ENCODE results near the gene ZNF784.

The ZNF784 gene

DNA sequence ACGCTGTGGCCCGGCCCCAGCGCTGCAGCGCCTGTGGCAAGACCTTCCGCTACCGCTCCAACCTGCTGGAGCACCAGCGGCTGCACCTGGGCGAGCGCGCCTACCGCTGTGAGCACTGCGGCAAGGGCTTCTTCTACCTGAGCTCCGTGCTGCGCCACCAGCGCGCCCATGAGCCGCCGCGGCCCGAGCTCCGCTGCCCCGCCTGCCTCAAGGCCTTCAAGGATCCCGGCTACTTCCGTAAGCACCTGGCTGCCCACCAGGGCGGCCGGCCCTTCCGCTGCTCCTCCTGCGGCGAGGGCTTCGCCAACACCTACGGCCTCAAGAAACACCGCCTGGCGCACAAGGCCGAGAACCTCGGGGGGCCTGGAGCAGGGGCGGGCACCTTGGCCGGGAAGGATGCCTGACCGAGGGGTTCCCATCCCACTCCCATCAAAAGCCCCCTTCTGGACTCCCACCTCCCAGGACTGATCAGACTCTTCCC, 7.9 kb downstream of the ZNF784 start:
- WGBS (ENCODE audit: insufficient coverage) = 96% methylated on average over 31 of the region's 38 CpGs

DNA sequence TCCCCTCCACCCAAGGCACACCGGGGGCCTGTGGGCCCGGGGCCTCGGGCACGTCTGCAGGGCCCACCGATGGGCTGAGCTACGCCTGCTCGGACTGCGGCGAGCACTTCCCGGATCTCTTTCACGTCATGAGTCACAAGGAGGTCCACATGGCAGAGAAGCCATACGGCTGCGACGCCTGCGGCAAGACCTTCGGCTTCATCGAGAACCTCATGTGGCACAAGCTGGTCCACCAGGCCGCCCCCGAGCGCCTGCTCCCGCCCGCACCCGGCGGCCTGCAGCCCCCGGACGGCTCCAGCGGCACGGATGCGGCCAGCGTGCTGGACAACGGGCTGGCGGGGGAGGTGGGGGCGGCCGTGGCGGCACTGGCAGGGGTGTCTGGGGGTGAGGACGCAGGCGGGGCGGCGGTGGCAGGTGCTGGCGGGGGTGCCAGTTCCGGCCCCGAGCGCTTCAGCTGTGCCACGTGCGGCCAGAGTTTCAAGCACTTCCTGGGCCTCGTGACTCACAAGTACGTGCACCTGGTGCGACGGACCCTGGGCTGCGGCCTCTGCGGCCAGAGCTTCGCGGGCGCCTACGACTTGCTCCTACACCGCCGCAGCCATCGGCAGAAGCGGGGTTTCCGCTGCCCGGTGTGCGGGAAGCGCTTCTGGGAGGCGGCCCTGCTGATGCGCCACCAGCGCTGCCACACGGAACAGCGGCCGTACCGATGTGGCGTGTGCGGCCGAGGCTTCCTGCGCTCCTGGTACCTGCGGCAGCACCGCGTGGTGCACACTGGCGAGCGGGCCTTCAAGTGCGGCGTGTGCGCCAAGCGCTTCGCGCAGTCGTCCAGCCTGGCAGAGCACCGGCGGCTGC, 8.6 kb downstream of the ZNF784 start:
- Histone ChIP-seq H3K27ac (ENCODE audit: insufficient read depth in 1 of 2, low read depth in 1 of 2, low read length in 2 of 2, poor library complexity in 1 of 2, severe bottlenecking in 2 of 2) (no peak overlapping the region), H3K36me3 (ENCODE audit: control insufficient read depth in 4 of 4, insufficient read depth in 4 of 4, low read length in 3 of 4) (peaks cover 2 to 47% (median 28%) of the 10 kb centered on the region in 4 experiments), H3K4me3 (ENCODE audit: control insufficient read depth in 1 of 7, extremely low read depth in 1 of 7, insufficient read depth in 4 of 7, low read depth in 2 of 7, low read length in 6 of 7) (no peak overlapping the region), H3K27me3 (replicated peaks in 2 of 5; ENCODE audit: control insufficient read depth in 4 of 5, insufficient read depth in 5 of 5, low read length in 4 of 5) (no peaks in the 10 kb centered on the region), H3K4me1 (ENCODE audit: control extremely low read depth in 1 of 4, control insufficient read depth in 4 of 4, insufficient read depth in 4 of 4, low read length in 3 of 4) (peaks cover 4 to 13% (median 8%) of the 10 kb centered on the region in 4 experiments), H3K9me3 (ENCODE audit: control extremely low read depth in 1 of 5, control insufficient read depth in 4 of 5, insufficient read depth in 2 of 5, low read depth in 1 of 5, low read length in 4 of 5) (no peaks in the 10 kb centered on the region)
- CTCF ChIA-PET = no interaction called here
- WGBS (ENCODE audit: insufficient coverage) = 98% methylated on average over 80 of the region's 88 CpGs
- no peak for DNase-seq
- POLR2A ChIA-PET = no interaction called here

More for the DNA sequence above, 7.9 kb downstream of the ZNF784 start:
- POLR2A ChIA-PET = no interaction called here
- no peak for DNase-seq
- H3K4me1 ChIP-seq (ENCODE audit: control extremely low read depth in 1 of 4, control insufficient read depth in 4 of 4, insufficient read depth in 4 of 4, low read length in 3 of 4) = peaks cover 4 to 19% (median 14%) of the 10 kb centered on the region in 4 experiments
- no peaks in the 10 kb centered on the region for H3K9me3 ChIP-seq (ENCODE audit: control extremely low read depth in 1 of 5, control insufficient read depth in 4 of 5, insufficient read depth in 2 of 5, low read depth in 1 of 5, low read length in 4 of 5)
- H3K27me3 ChIP-seq (replicated peaks in 2 of 5; ENCODE audit: control insufficient read depth in 4 of 5, insufficient read depth in 5 of 5, low read length in 4 of 5) = no peaks in the 10 kb centered on the region
- H3K36me3 ChIP-seq (ENCODE audit: control insufficient read depth in 4 of 4, insufficient read depth in 4 of 4, low read length in 3 of 4) = peaks cover 2 to 48% (median 31%) of the 10 kb centered on the region in 4 experiments
- no peak overlapping the region for H3K4me3 ChIP-seq (ENCODE audit: control insufficient read depth in 1 of 7, extremely low read depth in 1 of 7, insufficient read depth in 4 of 7, low read depth in 2 of 7, low read length in 6 of 7)
- H3K27ac ChIP-seq (ENCODE audit: insufficient read depth in 1 of 2, low read depth in 1 of 2, low read length in 2 of 2, poor library complexity in 1 of 2, severe bottlenecking in 2 of 2) = no peak overlapping the region
- CTCF ChIA-PET = interaction anchor here (5.6 kb wide), 1 partner anchor 11 kb away, joined by 32 read pairs; the partner anchor contains the start of gene ZNF865

- no peak for DNase-seq
- Histone ChIP-seq H3K4me3 (ENCODE audit: control insufficient read depth in 1 of 7, extremely low read depth in 1 of 7, insufficient read depth in 4 of 7, low read depth in 2 of 7, low read length in 6 of 7) (no peak overlapping the region), H3K27ac (ENCODE audit: insufficient read depth in 1 of 2, low read depth in 1 of 2, low read length in 2 of 2, poor library complexity in 1 of 2, severe bottlenecking in 2 of 2) (no peak overlapping the region), H3K27me3 (replicated peaks in 2 of 5; ENCODE audit: control insufficient read depth in 4 of 5, insufficient read depth in 5 of 5, low read length in 4 of 5) (no peaks in the 10 kb centered on the region), H3K36me3 (ENCODE audit: control insufficient read depth in 4 of 4, insufficient read depth in 4 of 4, low read length in 3 of 4) (peaks cover 2 to 50% (median 29%) of the 10 kb centered on the region in 4 experiments), H3K9me3 (ENCODE audit: control extremely low read depth in 1 of 5, control insufficient read depth in 4 of 5, insufficient read depth in 2 of 5, low read depth in 1 of 5, low read length in 4 of 5) (peaks cover 0 to 1% (median 0%) of the 10 kb centered on the region in 5 experiments), H3K4me1 (ENCODE audit: control extremely low read depth in 1 of 4, control insufficient read depth in 4 of 4, insufficient read depth in 4 of 4, low read length in 3 of 4) (peaks cover 0 to 4% (median 2%) of the 10 kb centered on the region in 4 experiments)
- ChIA-PET CTCF (no interaction called here), POLR2A (no interaction called here)
- 98% methylated on average over 71 of the region's 98 CpGs for WGBS (ENCODE audit: insufficient coverage)
Observed at GRCh38 chr19:55614711-55615542, 9.4 kb downstream of the ZNF784 start.

GRCh38 chr19:55613930-55614710, 10.2 kb downstream of the ZNF784 start:
- DNase-seq = no peak
- Histone ChIP-seq H3K4me3 (ENCODE audit: control insufficient read depth in 1 of 7, extremely low read depth in 1 of 7, insufficient read depth in 4 of 7, low read depth in 2 of 7, low read length in 6 of 7) (no peak overlapping the region), H3K36me3 (ENCODE audit: control insufficient read depth in 4 of 4, insufficient read depth in 4 of 4, low read length in 3 of 4) (peaks cover 2 to 58% (median 33%) of the 10 kb centered on the region in 4 experiments), H3K27ac (ENCODE audit: insufficient read depth in 1 of 2, low read depth in 1 of 2, low read length in 2 of 2, poor library complexity in 1 of 2, severe bottlenecking in 2 of 2) (no peak overlapping the region), H3K27me3 (replicated peaks in 2 of 5; ENCODE audit: control insufficient read depth in 4 of 5, insufficient read depth in 5 of 5, low read length in 4 of 5) (no peaks in the 10 kb centered on the region), H3K4me1 (ENCODE audit: control extremely low read depth in 1 of 4, control insufficient read depth in 4 of 4, insufficient read depth in 4 of 4, low read length in 3 of 4) (no peaks in the 10 kb centered on the region), H3K9me3 (ENCODE audit: control extremely low read depth in 1 of 5, control insufficient read depth in 4 of 5, insufficient read depth in 2 of 5, low read depth in 1 of 5, low read length in 4 of 5) (peaks cover 0 to 3% (median 0%) of the 10 kb centered on the region in 5 experiments)
- WGBS (ENCODE audit: insufficient coverage) = 97% methylated on average over 53 of the region's 75 CpGs
- ChIA-PET POLR2A (no interaction called here), CTCF (no interaction called here)

DNA sequence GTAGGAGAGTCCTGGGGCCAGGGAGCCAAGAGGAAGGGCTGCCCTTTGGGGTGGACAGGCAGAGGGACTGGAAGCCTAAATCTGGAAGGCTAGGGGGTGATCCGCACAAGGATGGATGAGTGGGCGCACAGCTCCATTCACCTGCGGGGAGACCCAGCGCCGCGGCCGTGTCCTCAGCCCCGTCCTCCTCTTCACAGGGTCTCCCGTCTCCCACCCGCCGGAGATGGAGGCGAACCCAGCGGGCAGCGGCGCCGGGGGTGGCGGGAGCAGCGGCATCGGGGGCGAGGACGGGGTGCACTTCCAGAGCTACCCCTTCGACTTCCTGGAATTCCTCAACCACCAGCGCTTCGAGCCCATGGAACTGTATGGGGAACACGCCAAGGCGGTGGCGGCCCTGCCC, 11.0 kb downstream of the ZNF784 start:
- H3K4me3 ChIP-seq (ENCODE audit: control insufficient read depth in 1 of 7, extremely low read depth in 1 of 7, insufficient read depth in 4 of 7, low read depth in 2 of 7, low read length in 6 of 7) = no peak overlapping the region
- H3K9me3 ChIP-seq (ENCODE audit: control extremely low read depth in 1 of 5, control insufficient read depth in 4 of 5, insufficient read depth in 2 of 5, low read depth in 1 of 5, low read length in 4 of 5) = peaks cover 0 to 3% (median 0%) of the 10 kb centered on the region in 5 experiments
- no peak for DNase-seq
- no peaks in the 10 kb centered on the region for H3K4me1 ChIP-seq (ENCODE audit: control extremely low read depth in 1 of 4, control insufficient read depth in 4 of 4, insufficient read depth in 4 of 4, low read length in 3 of 4)
- H3K36me3 ChIP-seq (ENCODE audit: control insufficient read depth in 4 of 4, insufficient read depth in 4 of 4, low read length in 3 of 4) = peaks cover 2 to 56% (median 35%) of the 10 kb centered on the region in 4 experiments
- ChIA-PET CTCF (no interaction called here), POLR2A (no interaction called here)
- 97% methylated on average over 22 of the region's 27 CpGs for WGBS (ENCODE audit: insufficient coverage)
- H3K27ac ChIP-seq (ENCODE audit: insufficient read depth in 1 of 2, low read depth in 1 of 2, low read length in 2 of 2, poor library complexity in 1 of 2, severe bottlenecking in 2 of 2) = no peak overlapping the region
- H3K27me3 ChIP-seq (replicated peaks in 2 of 5; ENCODE audit: control insufficient read depth in 4 of 5, insufficient read depth in 5 of 5, low read length in 4 of 5) = no peaks in the 10 kb centered on the region

DNA sequence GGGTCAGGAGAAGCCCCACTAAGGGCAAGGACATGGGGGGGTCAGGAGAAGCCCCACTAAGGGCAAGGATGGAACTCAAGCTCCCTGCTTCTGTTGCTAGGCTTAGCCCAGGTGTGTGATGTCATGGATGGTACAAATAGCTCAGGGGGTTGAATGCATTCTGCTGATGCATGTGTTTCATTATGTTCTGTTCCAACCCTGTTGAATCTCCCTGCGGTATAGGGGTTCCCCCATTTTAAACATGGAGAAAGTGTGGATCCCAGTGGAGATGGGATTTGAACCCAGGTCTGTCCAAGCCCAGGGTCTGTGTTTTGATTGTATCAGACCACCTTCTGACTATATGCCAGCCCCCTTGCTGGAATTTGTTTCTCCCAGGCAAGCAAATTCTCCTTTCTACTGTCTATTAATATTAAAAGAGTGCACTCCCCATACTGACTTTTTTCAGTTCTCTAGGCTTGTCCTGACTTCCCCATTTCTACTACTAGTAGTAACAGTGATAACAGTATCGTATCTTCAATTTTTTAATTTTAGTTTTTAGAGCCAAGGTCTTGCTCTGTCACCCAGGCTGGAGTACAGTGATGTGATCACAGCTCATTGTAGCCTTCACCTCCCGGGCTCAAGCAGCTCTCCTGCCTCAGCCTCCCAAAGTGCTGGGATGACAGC, 12.3 kb downstream of the ZNF784 start:
- H3K4me1 ChIP-seq (ENCODE audit: control extremely low read depth in 1 of 4, control insufficient read depth in 4 of 4, insufficient read depth in 4 of 4, low read length in 3 of 4) = peaks cover 0 to 1% (median 0%) of the 10 kb centered on the region in 4 experiments
- no peak for DNase-seq
- H3K4me3 ChIP-seq (ENCODE audit: control insufficient read depth in 1 of 7, extremely low read depth in 1 of 7, insufficient read depth in 4 of 7, low read depth in 2 of 7, low read length in 6 of 7) = no peak overlapping the region
- whole genome bisulfite sequencing (ENCODE audit: insufficient coverage) = 87% methylated on average over 3 of the region's 3 CpGs
- H3K27me3 ChIP-seq (replicated peaks in 2 of 5; ENCODE audit: control insufficient read depth in 4 of 5, insufficient read depth in 5 of 5, low read length in 4 of 5) = no peaks in the 10 kb centered on the region
- no peak overlapping the region for H3K27ac ChIP-seq (ENCODE audit: insufficient read depth in 1 of 2, low read depth in 1 of 2, low read length in 2 of 2, poor library complexity in 1 of 2, severe bottlenecking in 2 of 2)
- H3K9me3 ChIP-seq (ENCODE audit: control extremely low read depth in 1 of 5, control insufficient read depth in 4 of 5, insufficient read depth in 2 of 5, low read depth in 1 of 5, low read length in 4 of 5) = peaks cover 0 to 3% (median 0%) of the 10 kb centered on the region in 5 experiments
- CTCF ChIA-PET = interaction anchor here (2.0 to 2.4 kb wide), 2 partner anchors 97 to 108 kb away, joined by 4 to 7 read pairs; no protein-coding TSS in a partner anchor
- H3K36me3 ChIP-seq (ENCODE audit: control insufficient read depth in 4 of 4, insufficient read depth in 4 of 4, low read length in 3 of 4) = peaks cover 2 to 57% (median 26%) of the 10 kb centered on the region in 4 experiments
- POLR2A ChIA-PET = interaction anchor here (0.5 to 0.6 kb wide), 2 partner anchors 14 to 355 kb away, joined by 3 read pairs; no protein-coding TSS in a partner anchor
